Measurements from ENCODE around the gene ACTL9.

DNA sequence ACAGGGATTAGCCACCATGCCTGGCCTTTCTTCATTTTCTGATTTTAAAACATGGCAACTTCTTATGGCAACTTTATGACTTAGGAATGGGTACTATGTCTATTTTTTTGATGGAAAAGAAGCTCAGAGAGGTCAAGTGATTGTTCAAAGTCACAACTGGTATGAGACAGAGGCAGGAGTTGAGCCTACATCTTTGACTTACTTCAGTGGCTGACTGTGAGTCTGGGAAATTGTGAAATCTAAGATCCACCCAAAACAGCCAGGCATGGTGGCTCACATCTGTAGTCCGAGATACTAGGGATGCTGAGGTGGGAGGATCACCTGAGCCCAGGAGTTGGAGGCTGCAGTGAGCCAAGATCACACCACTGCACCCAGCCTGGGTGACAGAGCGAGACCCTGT lies 2.4 kb upstream of the ACTL9 start:
- TF ChIP-seq, protein P1, sequence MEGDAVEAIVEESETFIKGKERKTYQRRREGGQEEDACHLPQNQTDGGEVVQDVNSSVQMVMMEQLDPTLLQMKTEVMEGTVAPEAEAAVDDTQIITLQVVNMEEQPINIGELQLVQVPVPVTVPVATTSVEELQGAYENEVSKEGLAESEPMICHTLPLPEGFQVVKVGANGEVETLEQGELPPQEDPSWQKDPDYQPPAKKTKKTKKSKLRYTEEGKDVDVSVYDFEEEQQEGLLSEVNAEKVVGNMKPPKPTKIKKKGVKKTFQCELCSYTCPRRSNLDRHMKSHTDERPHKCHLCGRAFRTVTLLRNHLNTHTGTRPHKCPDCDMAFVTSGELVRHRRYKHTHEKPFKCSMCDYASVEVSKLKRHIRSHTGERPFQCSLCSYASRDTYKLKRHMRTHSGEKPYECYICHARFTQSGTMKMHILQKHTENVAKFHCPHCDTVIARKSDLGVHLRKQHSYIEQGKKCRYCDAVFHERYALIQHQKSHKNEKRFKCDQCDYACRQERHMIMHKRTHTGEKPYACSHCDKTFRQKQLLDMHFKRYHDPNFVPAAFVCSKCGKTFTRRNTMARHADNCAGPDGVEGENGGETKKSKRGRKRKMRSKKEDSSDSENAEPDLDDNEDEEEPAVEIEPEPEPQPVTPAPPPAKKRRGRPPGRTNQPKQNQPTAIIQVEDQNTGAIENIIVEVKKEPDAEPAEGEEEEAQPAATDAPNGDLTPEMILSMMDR (IDR thresholded peaks at IDR 0.05): no peak
- no peak for TF ChIP-seq POLR2A (IDR thresholded peaks at IDR 0.05)
